ENCODE data around the gene GSTO2.

DNA sequence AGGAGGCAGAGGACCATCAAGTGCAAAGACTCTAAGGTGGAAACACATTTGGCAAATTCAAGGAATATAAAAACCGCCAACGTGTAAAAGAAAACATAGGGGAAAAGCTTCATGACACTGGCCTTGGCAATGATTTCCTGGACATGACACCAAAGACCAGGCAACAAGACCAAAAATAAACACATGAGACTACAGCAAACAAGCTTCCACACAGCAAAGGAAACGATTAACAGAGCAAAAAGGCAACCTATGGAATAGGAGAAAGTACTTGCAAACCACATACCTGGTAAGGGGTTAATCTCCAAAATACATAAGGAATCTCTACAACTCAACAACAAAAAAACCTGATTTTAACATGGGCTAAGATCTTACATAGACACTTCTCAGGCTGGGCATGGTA lies 10.8 kb upstream of the GSTO2 start:
- TF ChIP-seq CTCF (IDR thresholded peaks at IDR 0.05 in 4 of 5, conservative IDR thresholded peaks at IDR 0.05 in 1 of 5) (no peak), POLR2A (IDR thresholded peaks at IDR 0.05) (no peak)

Measured in gastrocnemius medialis (tissue), 4 donors.